NCI-H2029 (cell line): ENCODE results near the gene ZNF407.

Source experiments
- DNase-seq: peaks from one replicate; lab custom pipeline; 2025; lab: John Stamatoyannopoulos, UW

Gene ZNF407

DNA sequence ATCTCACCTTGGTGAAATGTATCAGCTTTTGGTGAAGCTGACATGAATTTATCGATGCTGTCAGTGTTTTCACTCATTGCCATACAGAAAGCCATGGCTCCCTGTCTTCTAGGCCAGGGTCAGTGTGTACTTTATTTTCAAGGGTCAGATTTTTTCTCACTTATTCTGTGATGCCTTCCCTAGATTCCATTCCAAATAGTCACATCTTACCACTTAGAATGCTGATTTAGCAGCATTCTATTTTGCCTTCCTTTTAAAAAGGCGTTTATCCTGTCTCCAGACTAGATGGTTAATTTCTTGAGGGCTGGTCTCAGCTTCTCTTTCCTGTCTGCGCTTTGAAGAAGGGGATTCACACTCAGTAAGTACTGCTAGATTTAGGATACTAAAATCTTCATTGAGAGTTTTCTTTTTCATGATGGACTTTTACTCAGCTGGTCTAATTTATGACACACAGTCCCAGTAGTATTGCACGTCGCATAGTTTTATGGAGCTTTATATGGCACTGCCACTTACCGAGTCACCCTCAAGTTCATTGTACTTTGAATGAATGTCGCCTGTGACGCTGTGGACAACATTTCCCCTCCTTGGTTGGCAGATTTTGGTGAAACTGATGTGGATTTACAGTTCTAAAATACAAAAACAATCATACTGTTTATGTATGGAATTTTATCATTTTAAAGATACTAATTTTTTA is 194.0 kb downstream of the ZNF407 start:
- no peak for DNase-seq

DNA sequence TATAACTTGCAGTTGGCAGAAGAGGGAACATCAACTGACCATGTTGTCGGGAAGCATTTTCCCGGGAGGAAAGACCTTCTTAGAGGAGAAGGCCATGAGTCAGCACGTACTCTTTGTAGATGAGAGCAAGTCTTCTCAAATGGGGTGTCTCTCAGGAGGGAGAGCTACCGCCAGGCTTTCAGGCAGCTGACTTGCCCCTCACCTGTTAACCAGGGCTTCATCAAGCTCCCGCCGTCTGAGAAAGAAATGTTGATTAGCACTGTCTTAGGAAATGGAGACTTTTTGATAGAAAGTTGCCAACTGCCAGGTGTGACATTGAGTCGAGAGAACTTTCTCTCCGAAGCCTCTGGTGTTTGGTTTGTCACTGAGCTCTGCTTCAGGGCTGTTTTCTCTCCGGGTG is 196.1 kb downstream of the ZNF407 start:
- DNase-seq = no peak

DNA sequence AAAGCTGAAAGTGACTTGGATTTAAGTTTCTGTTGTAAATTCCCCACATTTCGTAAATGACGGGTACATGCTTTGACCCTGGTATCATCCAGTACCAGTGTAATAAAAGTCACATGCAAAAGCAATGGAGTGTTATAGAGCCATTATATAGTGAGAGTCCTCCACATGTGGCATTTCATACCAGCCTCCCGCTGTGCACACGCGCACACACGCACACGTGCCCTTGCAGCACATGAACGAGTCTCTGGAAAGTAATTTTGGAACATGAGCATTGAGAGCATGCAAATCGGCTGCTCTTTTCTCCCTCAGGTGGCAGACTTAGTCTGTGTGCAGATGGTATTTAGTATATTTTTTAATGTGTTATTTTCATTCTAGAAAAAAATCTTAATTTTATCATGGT is 198.1 kb downstream of the ZNF407 start:
- DNase-seq = no peak

DNA sequence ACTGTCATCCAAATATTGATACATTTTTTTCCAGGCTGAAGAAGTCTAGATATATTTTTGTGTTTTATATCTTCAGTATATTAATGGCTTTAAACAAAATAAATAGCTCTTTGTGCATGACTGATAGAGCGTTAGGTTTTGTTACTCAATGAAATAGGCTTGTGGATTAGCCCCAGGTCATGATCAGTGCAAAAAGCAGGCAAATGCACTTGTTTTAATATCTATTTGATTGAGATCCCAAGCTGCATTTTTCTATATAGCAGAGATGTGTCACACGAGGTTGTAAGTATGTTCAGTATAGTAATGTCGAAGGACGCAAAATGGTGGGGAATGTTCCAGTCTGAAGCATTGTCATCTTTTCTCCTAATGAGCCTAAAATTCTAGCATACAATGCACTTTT is 198.5 kb downstream of the ZNF407 start:
- no peak for DNase-seq

DNA sequence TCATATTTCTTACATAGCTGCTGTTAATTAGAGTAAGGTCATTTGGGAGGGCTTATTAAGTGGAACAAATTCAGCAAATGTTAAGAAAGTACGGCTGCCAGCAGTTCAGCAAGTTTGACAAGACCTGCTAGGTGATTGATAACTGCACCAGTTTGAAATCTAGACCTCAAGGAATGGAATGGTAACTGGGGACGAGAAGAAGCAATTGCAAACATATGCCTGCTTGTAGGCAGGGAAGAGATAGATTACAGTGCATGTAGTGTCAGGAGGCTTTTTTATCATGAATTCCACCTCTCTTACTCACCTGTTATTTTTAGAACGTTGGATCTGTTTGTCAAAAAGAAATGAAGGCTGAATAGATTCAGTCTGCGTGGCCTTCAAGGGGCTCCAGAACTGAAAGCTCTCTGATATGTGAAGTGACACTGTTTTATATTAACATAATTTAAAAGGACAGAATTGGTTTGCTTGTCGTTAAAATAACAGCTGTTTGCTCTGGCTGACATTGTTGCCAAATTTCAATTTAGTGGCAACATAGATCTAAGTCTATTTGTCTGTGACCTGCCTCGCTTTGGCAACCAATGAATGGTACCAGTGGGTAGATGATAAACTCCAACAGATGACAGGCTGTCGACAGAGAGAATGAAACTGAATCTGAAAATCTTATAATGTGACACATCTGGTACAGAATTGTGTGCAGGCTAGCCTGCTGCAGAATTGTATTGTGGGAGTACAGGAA is 199.3 kb downstream of the ZNF407 start:
- DNase-seq = no peak

DNA sequence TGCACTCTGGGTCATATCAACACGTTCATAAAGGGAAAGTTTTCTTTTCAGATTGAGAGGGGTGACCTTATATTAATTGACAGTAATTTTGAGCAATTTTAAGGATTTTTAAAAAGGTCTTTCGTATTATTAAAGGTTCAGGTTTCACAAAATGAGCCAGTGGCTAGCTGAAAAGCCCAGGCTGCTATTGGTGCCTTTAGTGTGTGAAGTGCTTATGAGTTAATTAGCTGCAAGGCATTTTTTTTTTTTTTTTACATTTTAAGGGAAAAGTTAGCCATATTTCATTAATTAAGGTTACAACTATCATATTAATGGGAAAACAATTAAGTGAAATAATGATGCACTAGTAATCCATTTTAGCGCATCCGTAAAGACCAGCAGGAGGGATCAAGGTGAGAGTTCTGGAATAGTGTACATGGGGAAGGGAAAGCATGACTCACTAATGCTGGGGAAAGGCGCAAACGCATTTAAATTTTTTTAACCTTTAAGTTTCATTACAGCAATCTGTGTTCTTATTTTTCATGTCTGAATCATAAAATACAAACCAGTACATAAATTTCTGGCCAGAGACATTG is 200.0 kb downstream of the ZNF407 start:
- no peak for DNase-seq

DNA sequence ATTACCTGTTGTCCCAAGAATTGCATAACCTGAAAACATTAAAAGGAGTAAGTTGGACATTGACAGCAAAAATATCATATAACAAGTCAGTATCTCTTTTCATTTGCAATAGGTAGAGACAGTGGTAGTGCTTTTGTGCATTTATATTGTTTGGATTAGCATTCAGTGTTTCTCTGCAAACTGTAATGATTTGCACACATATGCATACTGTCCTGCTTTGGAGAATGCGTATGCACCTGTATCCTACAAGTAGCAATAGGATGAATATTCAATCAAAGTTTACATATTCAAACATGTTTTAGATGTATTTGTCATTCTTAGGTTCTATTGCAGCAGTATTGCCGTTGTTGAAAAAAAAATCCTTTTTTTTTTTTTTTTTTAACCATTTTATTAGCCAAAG is 201.9 kb downstream of the ZNF407 start:
- DNase-seq = no peak

DNA sequence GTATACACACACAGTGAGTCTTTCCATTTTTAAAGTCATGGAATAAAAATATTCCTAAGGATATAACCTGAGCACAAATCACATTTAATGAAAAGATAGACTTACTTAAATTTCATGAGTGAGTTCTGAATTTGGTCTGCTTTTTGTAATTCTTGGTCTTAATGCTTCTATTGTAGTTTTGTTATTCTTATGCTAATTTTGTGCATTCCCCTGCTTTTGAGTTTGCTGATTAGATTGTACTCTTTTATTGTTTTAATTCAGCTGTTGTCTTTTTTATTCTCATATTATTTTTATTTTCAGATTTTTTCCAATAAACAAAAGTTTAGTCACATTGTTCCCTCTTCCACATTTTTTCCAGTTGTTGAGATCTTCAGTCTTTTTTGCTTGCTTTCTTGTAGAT is 202.4 kb downstream of the ZNF407 start:
- no peak for DNase-seq

DNA sequence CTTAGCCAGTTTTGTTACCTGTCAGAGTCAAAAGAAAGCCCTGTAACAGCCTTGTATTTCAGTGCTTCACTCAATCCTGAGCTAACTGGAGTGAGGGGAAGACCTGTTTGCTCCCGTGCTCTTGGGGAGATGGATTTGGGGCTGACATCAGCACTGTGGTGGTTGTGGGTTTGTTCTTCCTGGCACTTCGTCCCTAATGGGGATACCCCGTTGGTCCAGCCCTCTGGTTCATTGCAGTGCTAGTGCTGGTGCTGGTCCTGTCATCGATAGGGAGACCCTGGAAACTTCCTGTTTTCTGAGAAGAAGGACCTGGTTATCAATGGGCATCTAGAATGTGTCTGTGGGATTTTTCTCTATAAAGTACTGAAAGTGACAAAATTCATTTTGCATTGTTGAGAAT is 205.4 kb downstream of the ZNF407 start:
- DNase-seq = no peak

DNA sequence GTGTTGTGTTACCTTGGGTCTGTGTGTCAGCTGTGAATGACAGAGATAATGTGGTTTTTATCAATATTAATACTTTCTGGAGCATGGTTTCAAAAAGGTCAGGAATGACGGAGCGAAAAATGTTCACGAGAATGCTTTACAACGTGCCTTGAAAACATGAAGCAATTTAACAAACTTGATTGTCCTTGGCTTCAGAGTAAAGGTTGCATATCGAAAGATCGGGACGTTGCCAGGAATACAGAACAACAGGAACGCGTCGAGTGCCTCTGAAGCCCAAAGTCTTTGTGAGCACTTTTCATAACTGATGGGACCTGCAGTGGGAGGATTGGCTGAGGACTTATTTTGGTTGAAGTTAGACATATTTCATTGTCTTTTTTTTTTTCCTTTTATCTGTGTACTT is 206.1 kb downstream of the ZNF407 start:
- no peak for DNase-seq

DNA sequence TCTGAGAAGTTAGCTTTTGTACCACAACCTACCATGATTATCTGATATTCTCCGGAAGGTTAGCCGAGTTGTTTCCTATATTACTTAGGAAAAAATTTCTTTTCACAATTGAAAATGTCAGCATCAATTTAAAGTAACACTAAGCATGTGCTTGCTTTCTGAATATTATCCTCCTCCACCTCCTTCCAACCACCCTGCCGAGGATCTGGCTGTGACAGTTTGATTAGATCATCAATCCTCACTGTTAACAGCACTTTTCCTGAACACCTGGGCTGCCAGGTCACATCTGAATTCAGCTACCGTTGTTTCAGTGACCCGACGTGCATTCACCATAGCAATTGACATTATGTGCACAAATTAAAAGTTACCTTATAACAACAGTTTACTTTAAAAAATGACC is 207.0 kb downstream of the ZNF407 start:
- DNase-seq = no peak

DNA sequence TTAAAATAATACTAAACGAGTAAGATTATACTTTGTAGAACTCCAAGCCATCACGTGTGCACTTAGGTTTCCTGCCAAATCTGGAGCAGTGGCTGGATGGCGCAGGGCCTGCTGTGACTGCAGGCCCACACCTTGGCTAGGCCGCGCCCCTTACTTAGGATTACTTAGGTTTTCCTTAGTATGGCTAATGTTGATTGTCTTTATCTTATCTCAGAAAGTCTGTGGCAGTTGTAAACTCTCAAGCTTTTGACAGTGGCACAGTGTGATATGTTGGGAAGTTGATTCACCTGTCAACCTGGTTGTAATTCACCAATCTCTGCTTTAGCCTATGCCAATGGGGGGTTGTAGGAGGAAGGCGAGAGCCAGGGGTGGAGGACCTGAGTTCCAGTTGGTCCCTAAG is 208.4 kb downstream of the ZNF407 start:
- DNase-seq = no peak

DNA sequence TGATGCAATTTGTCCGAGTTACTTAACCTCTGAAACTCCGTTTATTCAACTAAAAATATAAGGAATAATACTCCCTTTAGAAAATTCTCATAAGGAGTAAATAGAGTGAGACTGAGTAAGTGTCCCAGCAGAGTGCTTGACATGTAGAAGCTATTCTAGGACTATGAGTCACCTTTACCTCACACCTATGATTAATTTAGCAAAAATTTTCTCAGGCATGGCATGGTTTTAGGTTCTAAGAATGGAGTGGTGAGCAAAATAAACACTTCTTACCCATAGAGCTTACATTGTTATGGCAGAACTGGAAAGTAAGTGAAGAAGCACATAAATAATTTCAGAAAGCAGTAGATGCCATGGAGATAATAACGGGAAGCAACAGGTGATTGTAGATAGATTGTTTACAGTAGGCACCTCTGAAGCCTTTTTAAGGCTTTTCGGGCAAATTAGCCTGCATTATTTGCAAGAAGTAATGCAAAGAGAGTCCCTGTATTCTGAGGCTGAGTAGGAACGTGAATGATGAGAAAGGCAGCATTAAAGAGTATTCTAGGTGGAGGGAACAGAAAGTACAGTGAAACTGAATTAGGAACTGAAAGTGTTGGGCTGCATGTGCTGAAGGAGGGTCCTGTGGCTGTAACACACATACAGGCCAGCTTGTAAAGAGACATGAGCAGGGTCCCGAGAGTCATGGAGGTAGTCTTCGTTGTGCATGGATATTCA is 209.2 kb downstream of the ZNF407 start:
- no peak for DNase-seq

DNA sequence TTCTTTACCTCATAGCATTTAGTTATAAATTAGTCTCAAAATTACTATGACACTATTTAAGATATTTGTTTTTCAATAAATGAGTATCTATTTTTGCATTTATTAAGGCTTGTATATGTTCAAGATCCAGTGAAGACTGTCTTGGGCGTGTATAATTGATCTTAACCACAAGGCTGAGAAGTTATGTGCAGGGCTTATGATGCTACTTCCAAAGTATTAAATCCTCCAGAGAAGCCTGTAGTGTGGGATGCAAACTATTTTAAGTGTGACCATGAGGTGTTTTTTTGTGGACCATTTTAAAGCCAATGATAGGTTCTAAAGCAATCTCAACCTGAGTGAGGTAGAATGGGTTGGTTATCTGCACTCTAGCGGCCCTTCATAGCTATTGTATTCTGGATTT is 219.9 kb downstream of the ZNF407 start:
- DNase-seq = no peak

DNA sequence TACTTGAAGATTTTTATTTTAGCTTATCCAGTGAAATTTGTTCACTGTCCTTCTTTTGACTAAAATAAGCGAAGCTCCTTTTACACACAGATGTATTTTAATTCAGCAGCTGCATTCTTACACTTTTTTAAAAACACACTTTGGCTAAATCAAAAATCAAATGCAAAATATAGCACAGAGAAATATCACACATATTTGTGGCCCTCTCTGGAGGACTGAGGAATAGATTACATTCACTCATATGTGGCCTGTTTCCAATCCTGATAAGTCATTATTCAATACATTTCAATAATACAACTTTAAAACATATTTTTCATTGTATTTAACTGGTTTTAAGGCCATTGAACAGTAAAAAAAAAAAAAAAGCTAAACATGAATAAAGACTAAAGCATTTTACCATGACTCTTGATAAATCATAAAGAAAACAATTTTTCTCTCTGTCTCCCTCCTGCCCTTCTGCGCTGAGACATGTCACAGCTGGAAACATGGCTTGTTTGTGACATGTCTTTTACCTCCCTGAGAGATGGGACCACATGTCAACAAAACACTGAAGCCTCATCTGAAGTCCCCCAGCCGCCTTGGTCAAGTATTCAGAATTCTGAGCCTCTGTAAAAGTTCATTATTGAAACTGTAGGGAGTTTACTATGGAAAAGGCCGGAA is 221.0 kb downstream of the ZNF407 start:
- no peak for DNase-seq

DNA sequence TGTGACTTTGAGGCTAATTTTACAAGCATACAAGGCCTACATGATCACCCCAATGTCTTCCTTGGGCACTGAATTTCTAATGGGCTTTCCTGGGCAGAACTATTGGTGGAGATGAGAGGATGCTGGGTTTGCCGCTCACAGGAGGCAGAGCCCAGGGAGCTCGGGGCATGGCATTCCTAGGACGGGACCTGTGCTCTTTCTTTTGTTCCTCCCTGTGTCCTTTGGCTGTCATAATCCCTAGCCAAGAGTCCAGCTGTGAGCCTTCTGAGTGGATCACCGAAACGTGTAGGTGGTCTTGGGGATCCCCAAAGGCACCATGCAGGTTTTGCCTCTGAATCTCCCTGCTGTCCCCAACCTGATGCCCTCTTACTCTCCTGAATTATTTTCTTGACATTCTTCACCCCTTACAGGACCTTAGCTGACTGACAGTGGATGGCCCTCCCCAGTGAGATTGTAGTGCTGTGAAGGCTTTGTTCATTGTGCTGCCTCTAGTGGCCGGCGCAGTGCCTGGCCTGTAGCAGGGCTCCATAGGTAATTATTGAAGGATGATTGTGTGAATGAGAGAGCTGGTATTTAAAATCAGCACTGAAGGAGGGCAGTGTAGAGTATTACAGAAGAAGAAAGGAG is 221.9 kb downstream of the ZNF407 start:
- DNase-seq = no peak

DNA sequence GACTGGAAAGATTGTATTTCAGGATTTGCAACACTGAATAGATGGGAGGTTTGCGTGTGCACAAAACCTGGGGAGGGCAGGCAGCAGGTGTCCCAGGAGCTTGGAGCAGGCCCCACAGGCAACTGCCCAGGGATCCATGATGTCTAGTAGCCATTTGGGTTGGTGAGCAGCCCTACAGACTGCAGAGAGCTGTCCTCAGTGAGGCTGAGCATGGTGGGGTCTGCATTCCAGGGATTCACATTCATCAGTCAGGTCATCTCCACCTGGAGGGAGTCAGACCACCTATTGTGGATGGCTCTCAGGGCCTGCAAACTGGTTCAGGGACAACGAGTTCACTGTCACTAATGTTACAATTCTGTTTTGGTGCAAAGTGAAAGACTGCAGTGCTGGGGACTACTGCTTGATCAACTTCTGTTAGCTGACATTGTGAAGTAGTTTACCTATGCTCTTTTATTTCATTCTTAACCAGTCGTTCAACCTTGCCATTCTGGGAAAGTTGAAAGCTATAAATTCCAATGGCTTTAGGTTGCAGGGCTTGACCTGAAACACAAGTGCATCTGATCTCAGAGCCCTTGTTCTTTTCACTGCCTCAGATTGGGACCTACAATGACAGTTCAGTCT is 222.6 kb downstream of the ZNF407 start:
- DNase-seq = no peak

DNA sequence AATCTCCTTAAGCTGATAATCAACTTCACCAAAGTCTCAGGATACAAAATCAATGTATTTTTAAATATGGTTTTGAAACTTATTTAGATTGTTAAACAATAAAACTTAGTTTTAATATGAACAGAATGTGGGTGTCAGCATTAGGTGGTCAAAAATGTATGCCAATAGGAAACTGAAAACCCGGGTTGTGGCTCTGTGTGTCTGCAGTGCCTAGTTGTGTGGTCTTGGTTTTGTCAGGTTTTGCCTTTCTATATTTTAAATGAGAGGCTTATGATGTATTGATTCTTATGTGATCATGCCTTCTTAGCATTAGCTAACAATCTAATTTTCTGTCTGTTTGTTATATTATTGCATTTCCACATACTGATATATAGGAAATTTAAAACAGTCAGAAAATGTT is 227.8 kb downstream of the ZNF407 start:
- no peak for DNase-seq

DNA sequence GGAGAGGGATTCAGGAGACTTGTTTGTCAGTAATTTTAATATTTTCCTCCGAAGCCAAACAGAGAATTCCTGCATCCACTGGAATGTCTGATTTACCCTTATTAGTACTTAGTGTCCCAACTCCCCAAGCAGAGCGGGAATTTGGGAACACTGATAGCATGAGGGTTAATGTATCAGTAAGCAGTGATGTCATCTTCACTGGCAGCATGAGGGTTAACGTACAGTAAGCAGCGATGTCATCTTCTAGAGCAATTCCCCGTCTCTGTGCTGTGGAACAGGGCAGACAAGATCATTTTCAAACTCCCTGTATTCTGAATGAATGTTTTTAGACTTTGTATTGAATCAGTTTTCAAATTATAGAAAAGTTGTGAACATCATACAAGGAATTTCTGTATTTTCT is 228.9 kb downstream of the ZNF407 start:
- no peak for DNase-seq

DNA sequence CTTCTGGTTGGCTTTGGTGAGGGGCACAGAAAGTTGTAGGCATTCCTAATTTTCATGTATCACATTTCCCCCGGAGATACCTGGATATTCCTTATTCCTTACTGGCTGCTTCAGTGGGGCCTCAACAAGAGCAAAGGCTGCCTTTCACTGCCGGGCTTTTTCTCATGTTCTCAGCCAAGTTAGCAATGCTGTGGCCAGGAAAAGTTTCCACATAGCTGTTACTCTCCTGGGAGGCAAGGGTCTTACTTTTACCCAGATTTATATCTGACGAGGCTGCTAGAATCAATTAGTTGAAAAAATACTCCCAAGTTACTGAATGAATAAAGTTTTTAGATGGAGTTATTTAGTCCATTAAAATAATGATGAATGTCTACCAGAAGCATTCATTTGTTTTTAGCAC is 230.5 kb downstream of the ZNF407 start:
- no peak for DNase-seq

DNA sequence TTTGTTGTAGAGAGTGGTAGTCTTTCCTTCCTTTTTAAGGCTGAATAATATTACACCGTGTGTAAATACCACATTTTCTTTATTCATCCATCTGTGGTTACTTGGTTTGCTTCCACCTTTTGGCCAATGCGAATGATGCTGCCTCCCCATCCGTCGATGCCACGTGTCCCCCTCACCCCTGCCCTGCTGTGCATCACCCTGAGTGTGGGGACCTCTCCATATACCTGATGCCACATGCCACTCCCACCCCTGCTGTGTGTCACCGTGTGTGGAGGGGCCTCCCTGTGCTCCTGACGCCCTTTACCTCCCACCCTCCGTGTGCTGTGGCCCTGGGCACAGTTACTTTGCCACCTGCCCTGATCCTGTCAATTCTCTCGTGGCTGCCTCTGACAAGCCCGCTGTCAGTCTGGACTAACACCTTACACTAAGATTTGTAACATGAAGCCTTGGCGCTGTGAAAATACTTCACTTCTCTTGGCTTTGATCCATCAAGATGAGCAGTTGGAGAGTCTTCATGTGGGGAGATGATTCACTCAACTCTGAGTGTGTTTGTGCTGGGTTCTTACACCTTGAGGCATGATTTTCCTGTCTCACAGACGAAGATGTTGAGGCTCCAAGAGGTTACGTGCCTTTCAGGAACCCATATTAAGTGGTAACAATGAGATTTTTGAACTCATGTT is 234.0 kb downstream of the ZNF407 start:
- no peak for DNase-seq
